HepG2 (cell line): Measurements from ENCODE around the gene TENM3. TPM values are rescaled to one million over a fixed set of nuclear protein-coding genes. Genes with fewer than 3 reads are reported as not detected.

ENCODE experiments used
- ATAC-seq: fragments of 200-7000 bp; cut with Tn5 transposase; 3 replicates; pipeline ENCODE4 v1.9.1; 2020; ENCODE audit warnings: mild to moderate bottlenecking, moderate library complexity
- BruUV-seq: library from RNA; stranded (reverse); fragments of 400-500 nt; replicated peaks from 2 replicates; lab custom pipeline; 2021; lab: Mats Ljungman, UMichigan
- CTCF ChIA-PET: fragments of 300-600 bp; formaldehyde crosslinking; extraction: SDS; loops from one replicate; lab custom pipeline; 2021; ENCODE audit warnings: low total read pairs, inconsistent platforms, low intra/inter-chr PET ratio; lab: Yijun Ruan, JAX
- POLR2A ChIA-PET: fragments of 350-600 bp; sonication (Branson Sonifier 250); formaldehyde crosslinking; loops from one replicate; lab custom pipeline; 2020; ENCODE audit warnings: antibody characterized with exemption, inconsistent platforms; lab: Yijun Ruan, JAX
- DNase-seq: peaks from one replicate; pipeline ENCODE4 v3.0.0-alpha.2; 2015; ENCODE audit warnings: low spot score
- FAIRE-seq: peaks from 3 replicates; lab custom pipeline; 2011; peaks lifted over from hg19 to GRCh38; lab: Jason Lieb, UNC
- H2AFZ ChIP-seq: one replicate; pipeline ENCODE4 v1.6.1; 2011; ENCODE audit warnings: low read length, inconsistent platforms
- H3K27ac ChIP-seq: fragments of 300-600 bp; 3 replicates; pipeline ENCODE4 v1.8.0; 2011; ENCODE audit warnings: mixed run types, mild to moderate bottlenecking, mixed read lengths, low read length, inconsistent platforms; ENCODE audit not compliant: insufficient read depth; ENCODE audit errors: extremely low read length
- H3K27me3 ChIP-seq, 2 experiments: fragments of 200-600 bp in 1 of 2; 2 replicates in 1 of 2; 3 replicates in 1 of 2; pipeline versions ENCODE4 v1.6.0 to v1.8.0; 2011; ENCODE audit warnings: low read length in 2 of 2, mild to moderate bottlenecking in 2 of 2, moderate library complexity in 2 of 2, inconsistent platforms in 1 of 2; ENCODE audit not compliant: insufficient read depth in 2 of 2, control insufficient read depth in 1 of 2
- H3K36me3 ChIP-seq, 2 experiments: fragments of 200-600 bp in 1 of 2; replicated peaks in 1 of 2; 2 replicates in 1 of 2; 3 replicates in 1 of 2; pipeline versions ENCODE4 v1.5.1 to v1.8.0; 2011; ENCODE audit warnings: low read length in 2 of 2, inconsistent platforms in 1 of 2; ENCODE audit not compliant: insufficient read depth in 2 of 2, control insufficient read depth in 1 of 2
- H3K4me1 ChIP-seq: 2 replicates; pipeline ENCODE4 v1.5.1; 2012; ENCODE audit warnings: low read length, inconsistent platforms; ENCODE audit not compliant: insufficient read depth
- H3K4me2 ChIP-seq: 2 replicates; pipeline ENCODE4 v1.6.0; 2011; ENCODE audit warnings: low read depth, low read length, inconsistent platforms
- H3K4me3 ChIP-seq, 3 experiments: fragments of 200-600 bp in 1 of 3; sonication (generic), shearing (Covaris generic) in 1 of 3; replicated peaks in 1 of 3; 2 replicates each; pipeline ENCODE4 v1.5.1; 2011 to 2016; ENCODE audit warnings: low read length in 3 of 3, inconsistent platforms in 2 of 3, low read depth in 2 of 3, mild to moderate bottlenecking in 2 of 3, control low read depth in 1 of 3, mixed read lengths in 1 of 3; ENCODE audit not compliant: insufficient read depth in 1 of 3
- H3K79me2 ChIP-seq: one replicate; pipeline ENCODE4 v1.6.1; 2011; ENCODE audit warnings: low read length, inconsistent platforms; ENCODE audit not compliant: insufficient read depth
- H3K9ac ChIP-seq: 2 replicates; pipeline ENCODE4 v1.6.0; 2011; ENCODE audit warnings: mild to moderate bottlenecking, low read depth, low read length, inconsistent platforms; ENCODE audit not compliant: insufficient read depth
- H3K9me3 ChIP-seq: 2 replicates; pipeline ENCODE4 v1.5.1; 2012; ENCODE audit warnings: mild to moderate bottlenecking, low read length
- H4K20me1 ChIP-seq: 2 replicates; pipeline ENCODE4 v1.6.0; 2011; ENCODE audit warnings: inconsistent platforms, mild to moderate bottlenecking, low read length, moderate library complexity; ENCODE audit not compliant: insufficient read depth
- IKZF1 ChIP-seq: fragments of 450-650 bp; IDR thresholded peaks from 2 replicates; pipeline ENCODE4 v1.7.1; 2016
- WGBS: methylation state at CpG from one replicate; pipeline ENCODE4 v1.1.6; 2017; ENCODE audit warnings: low lambda C conversion rate; 5-methylcytosine and 5-hydroxymethylcytosine counted together
- in situ Hi-C: cut with HindIII; loops from 2 replicates; pipeline ENCODE4 v1.10.0; 2017; ENCODE audit warnings: low pct_unique_long_range_greater_than_20kb; ENCODE audit not compliant: extremely low pct_ligation_motif_present
- intact Hi-C: fragments of 100-400 bp; cut with micrococcal nuclease; formaldehyde crosslinking; loops from one replicate; pipeline ENCODE4 v1.10.0; 2022; ENCODE audit not compliant: unreplicated experiment
- polyA plus RNA-seq, 8 experiments: library from polyadenylated mRNA; depleted of rRNA in 3 of 8; stranded (reverse) in 7 of 8; unstranded in 1 of 8; fragments of >200 nt; fragmentation: Illumina TruSeq in 4 of 8; extraction: Trizol in 4 of 8; gene quantifications; 2 replicates each; pipeline versions ENCODE4 v1.2.1 to v1.2.3, GENCODE V29; 2011 to 2016; ENCODE audit warnings: low read depth in 4 of 8, missing spikeins in 1 of 8, mixed read lengths in 1 of 8; ENCODE audit not compliant: insufficient read depth in 1 of 8
- small RNA-seq, 3 experiments: library from RNA; depleted of rRNA; stranded (forward); fragments of <200 nt; gene quantifications; one replicate each; pipeline ENCODE3, GENCODE V24; 2012; ENCODE audit warnings: low read depth in 2 of 3, low replicate concordance in 1 of 3; ENCODE audit not compliant: insufficient read length in 3 of 3, insufficient read depth in 2 of 3
- total RNA-seq, 5 experiments: library from RNA; depleted of rRNA; stranded (reverse); fragments of >200 nt; fragmentation: Illumina TruSeq; extraction: Trizol; gene quantifications; 2 replicates each; pipeline ENCODE4 v1.2.3, GENCODE V29; 2016; ENCODE audit warnings: low read depth in 1 of 5

TENM3 gene
- total and polyA plus RNA-seq, 2 of the 13 experiments (the other 11 are each of a cell fraction or from before 2014, with no cell fraction given), result 0.04 TPM; not detected in 1

DNA sequence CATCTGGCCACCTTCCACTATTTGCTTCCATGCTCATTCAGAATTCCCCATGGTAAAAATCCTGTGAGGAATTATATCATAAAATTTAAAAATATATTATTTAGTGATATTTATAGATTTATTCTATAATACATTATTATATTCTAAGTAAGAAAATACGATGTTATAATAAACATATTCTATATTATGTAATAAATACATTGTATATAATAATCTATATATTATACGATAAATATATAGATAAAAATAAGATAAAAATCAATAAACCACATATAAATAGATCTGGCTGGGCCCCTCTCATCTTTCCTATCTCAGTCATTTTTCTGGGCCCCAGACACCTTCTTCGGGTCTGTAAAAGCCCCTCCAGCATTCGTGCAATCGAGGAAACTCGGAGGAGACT, 605.5 kb downstream of the TENM3 start:
- Histone ChIP-seq H3K27me3 (peaks cover 0 to 21% of the 10 kb centered on the region in 2 experiments; a peak in 3 of 5 replicates), H3K27ac (no peak overlapping the region), H3K36me3 (no peaks in the 10 kb centered on the region), H3K4me1 (no peaks in the 10 kb centered on the region; the same call in 1 of the 2 replicates), H3K9me3 (peaks cover 10% of the 10 kb centered on the region), H3K4me3 (no peak overlapping the region), H4K20me1 (no peaks in the 10 kb centered on the region), H2AFZ (no peak overlapping the region), H3K4me2 (no peak overlapping the region), H3K9ac (no peak overlapping the region), H3K79me2 (no peaks in the 10 kb centered on the region)
- WGBS, result 66% methylated on average over 6 of the region's 6 CpGs
- no peak for TF ChIP-seq IKZF1
- ChIA-PET CTCF (no interaction called here), POLR2A (no interaction called here)
- no TSS peak for BruUV-seq
- DNase-seq, result no peak
- intact Hi-C loops, result no loop called here
- ATAC-seq, result no peak
- in situ Hi-C loops, result no loop called here
- no peak for FAIRE-seq

Small RNAs within 50 kb of the gene (small RNA-seq; reads per million reads assigned to genes)
- 0 reads per million in 3 experiments for gene RN7SKP67
- 0 to 3.9 (median 0.10) reads per million in 3 experiments for gene RNU2-34P
